KG1 (cell line): ENCODE data around the gene ZNRF4.

Experiments used
- DNase-seq: peaks from one replicate; lab custom pipeline; 2025; lab: John Stamatoyannopoulos, UW

Gene ZNRF4

DNA sequence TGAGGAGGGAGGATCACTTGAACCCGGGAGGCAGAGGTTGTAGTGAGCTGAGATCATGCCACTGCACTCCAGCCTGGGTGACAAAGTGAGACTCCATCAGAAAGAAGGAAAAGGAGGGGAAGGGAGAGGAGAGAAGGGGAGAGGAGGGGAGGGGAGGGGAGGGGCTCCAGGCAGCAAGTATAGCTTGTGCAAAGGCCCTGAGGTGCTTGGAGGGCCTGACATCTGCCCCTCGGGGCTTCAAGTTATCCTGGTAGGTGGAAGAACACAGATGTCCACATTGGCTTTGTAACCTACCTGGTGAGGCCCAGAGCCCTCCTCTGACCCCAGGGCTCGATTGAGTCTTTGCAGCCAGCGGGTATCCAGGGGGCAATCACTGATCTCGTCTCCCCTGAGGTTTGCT lies 11.5 kb upstream of the ZNRF4 start:
- DNase-seq: no peak

DNA sequence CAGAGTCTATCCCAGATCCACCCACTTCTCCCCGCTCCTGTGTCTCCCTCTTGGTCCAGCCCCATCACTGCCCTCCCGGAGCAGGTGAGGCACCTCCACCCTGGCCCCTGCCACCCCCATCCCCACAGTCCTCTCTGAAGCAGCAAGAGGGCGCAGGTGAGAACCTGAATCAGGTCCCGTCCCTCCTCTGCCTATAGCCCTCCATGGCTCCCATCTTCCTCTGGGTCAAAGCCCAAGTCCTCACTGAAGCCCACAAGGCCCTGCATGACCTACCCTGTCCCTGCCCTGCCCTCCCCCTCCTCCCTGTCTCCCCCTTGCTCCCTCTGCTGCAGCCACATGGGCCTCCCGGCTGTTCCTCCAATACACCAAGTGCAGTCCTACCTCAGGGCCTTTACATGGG lies 10.8 kb upstream of the ZNRF4 start:
- no peak for DNase-seq

DNA sequence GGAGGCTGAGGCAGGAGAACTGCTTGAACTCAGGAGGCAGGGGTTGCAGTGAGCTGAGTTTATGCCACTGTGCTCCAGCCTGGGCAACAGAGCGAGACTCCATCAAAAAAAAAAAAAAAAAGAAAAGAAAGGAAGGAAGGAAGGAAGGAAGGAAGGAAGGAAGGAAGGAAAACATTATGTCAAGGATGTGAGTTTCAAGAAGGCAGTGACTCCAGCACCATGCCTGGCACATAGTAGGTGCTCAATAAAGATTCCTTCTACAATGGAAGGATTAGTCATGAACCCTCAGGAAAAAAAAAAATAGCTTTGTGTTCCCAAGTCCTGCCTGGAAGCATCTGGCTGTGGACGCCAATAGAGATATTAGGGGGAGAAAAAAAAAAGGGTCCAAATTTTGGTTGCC lies 10.1 kb upstream of the ZNRF4 start:
- DNase-seq: no peak

DNA sequence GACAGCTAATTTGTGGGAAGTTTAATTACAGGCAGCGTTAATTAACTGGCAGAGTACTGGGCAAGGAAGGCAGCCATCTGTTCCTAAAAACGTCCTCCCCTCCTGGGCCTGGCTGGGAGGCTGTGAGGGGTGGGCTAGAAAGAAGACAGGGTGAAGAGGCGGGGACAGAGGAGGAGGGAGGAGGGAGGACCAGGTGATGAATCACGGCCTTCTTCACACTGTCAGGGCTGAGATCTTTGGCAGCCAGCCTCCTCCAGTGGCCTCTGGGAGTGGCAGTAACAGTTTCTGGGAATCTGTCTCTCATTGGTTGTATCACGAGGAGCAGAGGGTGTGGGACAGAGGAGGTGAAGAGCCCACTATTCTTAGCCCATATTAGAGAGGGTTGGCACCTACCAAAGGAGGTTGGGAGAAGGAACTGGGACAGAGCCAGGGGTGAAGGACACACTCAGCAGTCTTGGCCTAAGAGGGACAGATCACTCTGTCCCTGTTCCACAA lies 9.6 kb upstream of the ZNRF4 start:
- no peak for DNase-seq

DNA sequence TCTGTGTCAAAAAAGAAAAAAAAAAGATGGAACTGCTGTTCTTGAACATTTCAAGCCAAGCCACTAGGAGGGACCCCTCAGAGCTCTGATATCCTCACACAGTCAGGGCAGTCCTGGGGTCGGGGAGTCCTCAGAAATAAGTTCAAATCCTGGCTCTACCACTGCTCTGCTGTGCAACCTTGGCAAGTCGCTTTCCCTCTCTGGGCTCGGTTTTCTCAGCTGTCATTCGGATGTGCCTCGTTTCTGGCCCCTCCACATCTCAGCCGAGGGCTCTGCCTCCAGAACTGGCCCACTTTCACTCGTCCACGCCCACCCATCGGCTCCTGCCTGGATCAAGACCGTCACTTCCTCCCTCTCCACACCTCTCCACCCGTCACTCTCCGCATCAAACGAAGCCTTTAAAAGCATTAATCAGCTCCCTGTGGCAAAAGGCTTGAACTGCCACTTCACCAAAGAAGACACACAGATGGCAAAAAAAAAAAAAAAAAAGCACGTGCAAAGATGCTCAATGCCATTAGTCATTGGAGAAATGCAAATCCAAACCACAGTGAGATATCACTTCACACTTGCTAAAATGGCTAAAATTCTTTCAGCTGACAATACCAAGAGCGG lies 7.4 kb upstream of the ZNRF4 start:
- DNase-seq: no peak

DNA sequence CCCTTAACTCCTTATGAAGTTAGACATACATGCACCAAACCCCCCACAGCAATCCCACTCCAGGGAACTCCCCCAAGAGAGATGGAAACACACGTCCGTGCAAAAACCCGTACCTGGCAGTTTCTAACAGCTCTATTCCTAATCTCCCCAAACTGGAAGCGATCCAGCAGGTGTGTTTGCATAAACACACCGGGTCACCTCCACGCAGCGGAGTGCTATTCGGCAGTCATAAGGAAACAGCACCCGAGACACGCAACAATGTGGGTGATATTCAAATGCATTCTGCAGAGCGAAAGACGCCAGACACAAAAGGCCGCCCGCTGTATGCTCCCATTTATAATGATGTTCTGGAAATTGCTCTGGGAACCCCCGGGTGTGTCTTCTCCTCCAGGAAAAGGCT lies 6.8 kb upstream of the ZNRF4 start:
- DNase-seq: no peak

DNA sequence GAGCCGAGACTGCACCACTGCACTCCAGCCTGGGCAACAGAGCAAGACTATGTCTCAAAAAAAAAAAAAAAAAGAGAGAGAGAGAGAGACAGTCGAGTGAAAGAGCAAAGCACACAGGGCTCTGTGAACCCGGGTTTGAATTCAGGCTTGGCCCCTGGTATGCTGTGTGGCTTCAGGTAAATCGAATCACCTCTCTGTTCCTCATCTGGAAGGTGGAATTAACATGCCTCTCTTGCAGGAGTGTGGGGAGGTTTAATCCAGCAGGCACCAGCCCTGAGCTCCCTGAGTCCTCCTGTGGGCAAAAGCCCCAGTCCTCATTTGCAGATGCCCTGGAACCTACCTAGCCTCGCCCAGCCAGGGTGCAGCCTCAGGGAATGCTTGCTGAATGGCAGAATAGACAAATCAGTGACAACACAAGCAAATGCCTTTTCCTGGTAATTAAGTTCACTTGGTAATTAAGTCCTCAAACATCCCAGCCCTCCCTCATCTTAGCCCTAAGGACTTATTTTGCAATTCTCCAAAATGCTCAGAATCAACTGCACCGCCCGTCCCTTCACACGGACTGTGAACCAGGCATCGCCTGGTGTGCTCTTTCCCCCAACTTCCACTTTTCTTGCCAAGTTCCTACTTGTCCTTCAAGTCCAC lies 4.6 kb upstream of the ZNRF4 start:
- no peak for DNase-seq

DNA sequence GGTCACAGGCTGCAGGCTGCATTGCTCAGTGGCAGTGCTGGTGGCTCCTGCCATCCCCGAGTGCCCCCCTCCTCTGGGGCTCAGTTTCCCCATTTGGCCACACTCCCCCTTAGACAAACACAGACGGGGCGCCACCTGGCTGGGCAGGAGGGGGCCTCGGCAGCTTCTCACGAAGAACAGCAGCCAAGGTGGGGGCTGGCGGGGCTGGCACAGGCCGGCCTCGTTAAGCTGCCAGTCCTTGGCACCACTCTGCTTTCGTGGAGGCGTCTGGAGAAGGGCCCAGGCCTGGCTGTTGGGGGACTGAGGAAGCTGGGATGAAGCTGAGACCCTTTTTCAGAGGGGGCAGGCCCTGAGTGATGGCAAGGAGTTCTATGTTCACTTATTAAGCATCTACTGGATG lies 3.7 kb upstream of the ZNRF4 start:
- no peak for DNase-seq

DNA sequence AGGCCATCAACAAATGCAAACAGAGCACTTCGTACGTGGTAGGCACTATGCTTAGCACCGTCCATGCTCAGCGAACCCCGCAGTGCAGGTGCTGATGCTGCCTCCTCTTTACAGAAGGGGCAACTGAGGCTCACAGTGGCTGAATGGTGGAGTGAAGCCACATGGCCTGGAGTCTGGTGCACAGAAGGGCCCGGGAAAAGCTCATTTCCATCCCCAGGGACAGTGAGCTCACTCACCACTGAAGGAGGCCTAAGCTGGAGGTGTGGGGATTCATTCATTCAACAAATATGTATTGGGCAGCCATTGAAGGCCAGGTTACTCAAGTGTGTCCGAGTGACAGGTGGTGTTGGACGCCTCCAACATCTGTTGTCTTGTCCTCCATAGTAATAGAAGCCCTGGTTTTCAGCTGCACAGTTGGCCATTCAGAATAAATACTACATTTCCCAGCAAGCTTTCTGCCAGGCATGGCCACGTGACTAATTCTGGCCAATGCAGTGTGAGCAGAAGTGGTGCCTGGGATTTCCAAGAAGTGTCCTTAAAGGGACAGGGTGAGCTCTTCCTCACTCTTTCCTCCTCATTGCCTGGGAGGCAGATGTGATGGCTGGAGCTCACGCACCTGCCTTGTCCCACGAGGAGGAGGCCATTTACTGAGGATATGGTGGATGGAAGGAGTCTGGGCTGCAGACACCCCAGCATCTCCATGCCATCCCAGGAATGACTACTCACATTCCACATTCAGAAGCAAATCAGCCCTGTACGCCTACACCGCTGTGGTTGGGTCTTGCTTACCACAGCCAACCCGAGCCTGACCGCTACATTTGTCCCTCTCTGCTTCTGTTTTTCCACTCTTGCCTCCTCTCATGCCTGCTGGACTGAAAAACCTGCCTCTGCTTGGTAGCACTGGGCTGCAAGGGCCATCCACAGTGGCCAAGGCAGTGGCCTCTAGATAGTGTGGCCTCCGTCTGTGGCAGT lies 2.3 kb upstream of the ZNRF4 start:
- no peak for DNase-seq

DNA sequence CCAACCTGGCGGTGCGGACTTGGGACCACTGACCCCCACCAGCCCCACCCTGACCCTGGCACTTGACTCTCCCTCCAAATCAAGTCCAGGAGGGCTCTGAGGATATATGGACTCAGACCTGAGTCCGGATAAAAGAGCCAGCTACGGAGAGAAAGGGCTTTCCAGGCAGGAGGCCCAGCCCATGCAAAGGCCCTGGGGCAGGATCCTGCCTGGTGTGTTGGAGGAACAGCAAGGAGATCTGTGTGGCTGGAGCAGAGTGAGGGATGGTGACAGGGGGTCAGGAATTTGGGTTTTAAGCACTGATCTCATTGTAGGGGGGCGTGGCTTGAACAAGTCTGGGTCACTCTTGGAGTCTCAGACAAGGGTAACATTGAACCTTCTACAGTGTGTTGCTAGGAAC lies 474 bp upstream of the ZNRF4 start:
- DNase-seq: no peak

DNA sequence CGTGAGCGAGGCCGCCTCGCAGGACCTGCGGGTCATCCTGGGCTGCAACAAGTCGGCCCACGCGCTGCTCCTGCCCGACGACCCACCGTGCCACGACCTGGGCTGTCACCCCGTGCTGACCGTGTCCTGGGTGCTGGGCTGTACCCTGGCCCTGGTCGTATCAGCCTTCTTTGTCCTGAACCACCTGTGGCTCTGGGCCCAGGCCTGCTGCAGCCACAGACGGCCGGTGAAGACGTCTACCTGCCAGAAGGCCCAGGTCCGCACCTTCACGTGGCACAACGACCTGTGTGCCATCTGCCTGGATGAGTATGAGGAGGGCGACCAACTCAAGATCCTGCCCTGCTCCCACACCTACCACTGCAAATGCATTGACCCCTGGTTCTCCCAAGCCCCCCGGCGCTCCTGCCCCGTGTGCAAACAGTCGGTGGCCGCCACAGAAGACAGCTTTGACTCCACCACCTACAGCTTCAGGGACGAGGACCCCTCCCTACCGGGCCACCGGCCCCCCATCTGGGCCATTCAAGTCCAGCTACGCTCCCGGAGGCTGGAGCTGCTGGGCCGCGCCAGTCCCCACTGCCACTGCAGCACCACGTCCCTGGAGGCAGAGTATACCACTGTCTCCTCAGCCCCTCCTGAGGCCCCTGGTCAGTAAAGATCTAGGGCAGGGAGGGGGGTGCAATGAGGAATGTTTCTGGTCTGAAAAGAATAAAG lies 1.1 kb downstream of the ZNRF4 start:
- no peak for DNase-seq

DNA sequence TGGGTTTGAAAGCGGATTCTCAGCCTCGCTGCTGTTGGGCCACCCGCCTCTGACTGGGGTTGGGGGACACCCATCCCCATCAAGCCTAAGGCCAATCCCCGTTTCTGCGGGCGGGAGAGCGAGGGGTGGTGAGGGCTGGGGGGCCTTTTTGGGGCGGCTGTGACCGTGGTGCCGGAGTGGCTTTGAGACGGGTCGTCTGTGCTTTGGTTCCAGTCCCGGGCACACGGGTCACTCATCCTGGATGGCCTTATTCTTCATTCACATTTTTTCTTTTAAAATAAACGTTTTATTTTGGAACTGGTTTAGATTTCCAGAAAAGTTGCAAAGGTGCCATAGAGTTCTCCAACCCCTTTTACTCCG lies 1.6 kb downstream of the ZNRF4 start:
- no peak for DNase-seq

DNA sequence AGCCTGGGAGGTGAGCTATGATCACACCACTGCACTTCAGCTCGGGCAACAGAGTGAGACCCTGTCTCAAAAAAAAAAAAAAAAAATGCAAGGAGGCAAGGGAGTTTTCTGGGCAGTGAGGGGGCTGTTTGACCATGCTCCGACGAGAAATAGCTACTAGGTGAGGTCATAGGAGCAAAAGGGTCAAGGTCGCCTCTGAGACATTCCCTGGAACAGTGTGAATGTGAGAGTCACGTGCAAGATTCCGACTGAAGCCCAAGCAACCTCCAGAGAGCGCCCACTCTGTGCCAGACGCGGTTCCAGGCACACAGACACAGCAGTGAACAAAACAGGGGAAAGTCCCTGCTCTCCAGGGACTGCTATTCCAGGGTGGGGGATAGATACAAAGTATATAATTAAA lies 2.5 kb downstream of the ZNRF4 start:
- no peak for DNase-seq

DNA sequence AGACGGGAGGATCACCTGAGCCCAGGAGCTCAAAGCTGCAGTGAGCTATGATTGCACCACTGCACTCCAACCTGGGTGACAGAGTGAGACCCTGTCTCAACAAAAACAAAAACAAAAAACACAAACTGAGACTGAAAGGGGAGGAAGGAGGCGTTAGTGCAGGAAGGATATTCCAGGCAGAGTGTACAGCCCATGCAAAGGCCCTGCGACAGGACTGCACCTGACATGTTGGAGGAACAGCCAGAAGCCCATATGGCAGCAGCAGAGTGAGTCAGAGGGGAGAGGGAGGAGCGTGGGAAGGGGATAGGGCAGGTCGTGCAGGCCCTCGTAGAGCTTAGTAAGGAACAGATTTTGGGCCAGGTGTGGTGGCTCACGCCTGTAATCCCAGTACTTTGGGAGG lies 3.2 kb downstream of the ZNRF4 start:
- DNase-seq: no peak

DNA sequence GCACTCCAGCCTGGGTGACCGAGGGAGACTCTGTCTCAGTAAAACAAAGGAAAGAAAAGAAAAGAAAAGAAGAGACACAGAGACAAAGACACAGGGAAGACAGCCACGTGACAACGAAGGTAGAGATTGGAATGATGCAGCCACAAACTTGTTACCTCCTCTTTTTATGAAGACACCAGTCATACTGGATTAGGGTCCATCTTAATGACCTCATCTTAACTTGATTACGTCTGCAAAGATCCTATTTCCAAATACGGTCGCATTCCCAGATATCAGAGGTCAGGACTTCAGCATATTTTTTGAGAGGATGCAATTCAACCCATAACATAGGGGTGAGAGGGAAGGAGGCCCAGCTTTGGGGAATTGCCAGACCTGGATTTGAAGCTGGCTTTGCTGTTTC lies 4.1 kb downstream of the ZNRF4 start:
- DNase-seq: no peak

DNA sequence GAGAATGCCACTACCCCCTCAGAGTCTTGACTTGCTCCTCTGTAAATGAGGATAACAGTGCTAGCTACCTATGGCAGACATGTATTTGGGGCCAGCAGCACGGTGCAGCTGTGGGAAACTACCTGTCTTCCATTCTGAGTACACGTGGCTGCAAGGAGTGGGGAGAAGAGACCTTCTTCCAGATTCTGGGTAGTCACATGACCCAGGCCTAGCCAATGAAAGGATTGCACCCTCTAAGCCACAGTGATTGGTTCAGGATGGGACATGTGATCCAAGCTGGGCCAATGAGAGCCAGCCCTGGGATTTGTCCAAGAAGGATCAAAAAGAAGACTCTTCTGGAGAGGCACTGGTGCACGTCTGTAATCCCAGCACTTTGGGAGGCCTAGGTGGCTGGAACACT lies 5.5 kb downstream of the ZNRF4 start:
- DNase-seq: no peak

DNA sequence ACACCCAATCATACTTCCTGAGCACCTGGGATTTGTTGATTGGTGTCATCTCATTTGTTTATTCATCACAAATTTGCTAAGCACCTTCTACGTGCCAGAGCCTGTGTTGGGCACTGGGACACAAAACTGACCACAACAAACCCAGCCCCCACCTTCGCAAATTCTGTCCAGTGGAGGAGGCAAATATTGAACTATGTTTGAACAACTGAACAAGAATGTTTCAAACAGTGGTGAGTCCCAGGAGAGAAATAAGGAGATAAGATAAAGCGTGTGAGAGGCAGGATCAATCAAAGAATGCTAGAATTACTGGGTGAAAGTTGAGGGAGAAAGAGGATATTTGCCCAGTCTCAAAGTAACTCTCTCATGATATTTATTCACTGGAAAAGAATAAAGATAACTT lies 8.7 kb downstream of the ZNRF4 start:
- no peak for DNase-seq

DNA sequence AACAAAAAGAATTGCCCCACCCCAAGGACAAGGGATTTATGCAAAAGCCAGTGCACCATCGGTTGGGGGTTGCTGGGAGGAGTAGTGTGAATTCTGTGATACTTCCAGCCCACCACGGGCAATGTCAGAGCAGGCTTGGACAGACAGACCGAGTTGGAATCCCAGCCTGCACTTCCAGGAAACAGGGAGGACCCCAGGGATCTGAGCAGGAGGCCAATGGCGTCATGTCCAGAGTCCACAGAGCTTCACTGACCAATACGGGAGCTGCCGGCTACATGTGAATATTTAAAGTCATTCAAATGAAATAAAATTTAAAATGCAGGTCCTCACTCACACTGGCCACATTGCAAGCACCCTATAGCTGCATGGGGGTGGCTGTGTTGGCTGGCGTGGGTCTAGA lies 10.9 kb downstream of the ZNRF4 start:
- no peak for DNase-seq

DNA sequence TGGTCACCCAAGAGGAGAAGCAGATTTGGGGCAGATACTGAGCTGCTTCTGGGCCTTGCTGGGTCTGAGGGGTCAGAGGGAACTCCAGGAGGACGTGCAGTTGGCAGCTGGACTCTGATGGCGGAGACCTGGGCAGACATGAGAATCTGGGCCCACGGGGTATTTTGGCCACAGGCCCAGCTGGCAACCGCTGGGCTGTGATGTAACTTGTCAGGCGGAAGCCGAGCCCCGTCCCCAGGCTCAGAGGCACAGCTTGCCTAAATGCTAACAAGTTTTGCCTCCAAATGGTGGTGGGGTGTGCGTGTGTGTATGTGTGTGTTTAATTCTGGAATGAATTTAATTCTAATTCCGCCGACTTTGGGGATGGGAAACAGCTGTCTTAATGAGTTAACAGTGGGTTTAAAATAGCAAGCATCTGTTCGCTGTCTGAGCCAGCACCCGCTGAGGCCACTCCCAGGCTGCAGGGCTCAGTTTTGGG lies 11.6 kb downstream of the ZNRF4 start:
- no peak for DNase-seq

DNA sequence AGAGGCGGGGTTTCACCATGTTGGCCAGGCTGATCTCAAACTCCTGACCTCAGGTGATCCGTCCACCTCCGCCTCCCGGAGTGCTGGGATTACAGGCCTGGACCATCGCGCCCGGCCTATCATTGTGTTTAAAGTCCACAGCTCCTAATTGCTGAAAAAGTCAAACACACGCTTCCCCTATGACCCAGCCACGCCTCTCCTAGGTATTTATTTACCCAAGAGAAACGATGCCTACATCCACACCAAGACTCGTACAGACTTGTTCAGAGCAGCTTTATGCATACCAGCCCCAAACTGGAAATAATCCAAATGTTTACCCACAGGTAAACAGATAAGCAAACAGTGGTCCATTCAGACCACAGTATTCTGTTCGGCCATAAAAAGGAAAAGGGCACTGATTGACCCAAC lies 15.1 kb downstream of the ZNRF4 start:
- no peak for DNase-seq

DNA sequence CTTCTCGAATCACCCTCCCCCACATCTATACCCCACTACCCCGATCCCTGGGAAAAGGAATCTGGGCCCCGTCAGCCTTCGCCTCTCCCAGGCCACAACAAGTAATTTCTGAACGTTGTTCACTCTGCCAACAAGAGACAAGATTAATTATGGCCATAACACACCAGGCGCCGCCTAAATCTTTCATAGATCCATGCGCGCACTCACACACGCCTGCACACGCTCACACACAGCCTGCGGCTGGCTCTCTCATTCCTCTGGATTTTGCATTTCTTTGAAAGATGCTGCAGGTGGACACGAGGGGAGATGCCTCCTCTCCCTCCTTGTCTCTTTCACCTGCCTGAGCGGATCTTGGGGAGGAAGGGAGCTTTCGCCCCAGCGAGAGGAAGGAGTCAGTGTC lies 17.1 kb downstream of the ZNRF4 start:
- no peak for DNase-seq

DNA sequence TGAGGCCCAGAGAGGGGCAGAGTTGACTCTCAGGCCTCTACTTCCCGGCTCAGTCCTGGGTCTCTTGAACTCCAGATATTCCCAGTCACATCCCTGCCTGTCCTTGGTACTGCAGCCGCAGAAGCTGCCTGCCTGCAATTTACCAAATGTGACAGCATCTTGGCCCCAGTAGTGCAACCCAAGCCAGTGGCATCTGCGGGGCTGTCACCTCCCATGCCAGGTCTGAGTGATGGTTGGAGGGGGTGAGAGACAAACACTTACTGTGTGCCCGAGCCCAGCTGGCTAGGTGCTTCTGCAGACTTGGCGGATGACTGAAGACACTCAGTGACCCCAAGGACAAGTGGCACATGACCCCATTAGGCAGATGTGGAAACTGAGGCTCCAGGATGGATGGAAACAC lies 18.4 kb downstream of the ZNRF4 start:
- no peak for DNase-seq
